ENCODE data around the gene CDK13. TPM values are rescaled to one million over a fixed set of nuclear protein-coding genes. Genes with fewer than 3 reads are reported as not detected.

The CDK13 gene
- total RNA-seq, 4 donors from 2014 or later, result 50.9 to 73.5 (median 63.5) TPM

GRCh38 chr7:40097728-40098127 is 147.7 kb downstream of the CDK13 start:
- no peak for TF ChIP-seq POLR2AphosphoS5 (IDR thresholded peaks at IDR 0.05)
- TF ChIP-seq EP300 (IDR thresholded peaks at IDR 0.05), result no peak
- TF ChIP-seq CTCF (IDR thresholded peaks at IDR 0.05), result no peak
- TF ChIP-seq POLR2A (IDR thresholded peaks at IDR 0.05; ENCODE audit: low read depth), result no peak

GRCh38 chr7:40098810-40099209 is 148.8 kb downstream of the CDK13 start:
- H3K4me3 ChIP-seq, result no peak overlapping the region
- intact Hi-C loops (cut with DNase I), result no loop called here
- peaks cover 11 to 21% (median 16%) of the 10 kb centered on the region in 4 donors for H3K36me3 ChIP-seq
- no peak for TF ChIP-seq CTCF (IDR thresholded peaks at IDR 0.05)
- no peak for TF ChIP-seq POLR2A (IDR thresholded peaks at IDR 0.05; ENCODE audit: low read depth)
- TF ChIP-seq EP300 (IDR thresholded peaks at IDR 0.05), result no peak
- no peak for TF ChIP-seq POLR2AphosphoS5 (IDR thresholded peaks at IDR 0.05)
- no peak overlapping the region for H3K27ac ChIP-seq (replicated peaks in 1 of 4)
- H3K9me3 ChIP-seq, result no peaks in the 10 kb centered on the region
- H3K27me3 ChIP-seq, result no peaks in the 10 kb centered on the region
- H3K4me1 ChIP-seq, result peaks cover 6 to 36% (median 28%) of the 10 kb centered on the region in 4 donors
- DNase-seq (ENCODE audit: extremely low spot score), result no peak

More at GRCh38 chr7:40097728-40098127, 147.7 kb downstream of the CDK13 start:
- no peak overlapping the region for H3K4me3 ChIP-seq
- peaks cover 6 to 47% (median 39%) of the 10 kb centered on the region in 4 donors for H3K4me1 ChIP-seq
- peak overlapping the region in 1 of 4 donors; percentile 3 for H3K27ac ChIP-seq (replicated peaks in 1 of 4)
- H3K9me3 ChIP-seq, result no peaks in the 10 kb centered on the region
- H3K36me3 ChIP-seq, result peaks cover 11 to 31% (median 25%) of the 10 kb centered on the region in 4 donors
- no peaks in the 10 kb centered on the region for H3K27me3 ChIP-seq
- intact Hi-C loops (cut with DNase I), result no loop called here
- DNase-seq (ENCODE audit: extremely low spot score), result no peak
- 80% methylated on average over 2 of the region's 2 CpGs for WGBS

- intact Hi-C loops (cut with DNase I), result no loop called here
- Histone ChIP-seq H3K27ac (replicated peaks in 1 of 4) (no peak overlapping the region), H3K4me1 (peaks cover 6 to 27% (median 21%) of the 10 kb centered on the region in 4 donors), H3K27me3 (no peaks in the 10 kb centered on the region), H3K36me3 (peaks cover under 1 to 10% (median 6%) of the 10 kb centered on the region in 4 donors), H3K9me3 (no peaks in the 10 kb centered on the region), H3K4me3 (no peak overlapping the region)
- 91% methylated on average over 4 of the region's 4 CpGs for WGBS
- TF ChIP-seq POLR2AphosphoS5 (IDR thresholded peaks at IDR 0.05) (no peak), EP300 (IDR thresholded peaks at IDR 0.05) (no peak), CTCF (IDR thresholded peaks at IDR 0.05) (no peak), POLR2A (IDR thresholded peaks at IDR 0.05; ENCODE audit: low read depth) (no peak)
- DNase-seq (ENCODE audit: extremely low spot score), result no peak
These were observed 149.8 kb downstream of the CDK13 start for GRCh38 chr7:40099837-40100236.

GRCh38 chr7:40101201-40101600 is 151.1 kb downstream of the CDK13 start:
- H3K9me3 ChIP-seq, result no peaks in the 10 kb centered on the region
- H3K27ac ChIP-seq (replicated peaks in 1 of 4), result no peak overlapping the region
- no peaks in the 10 kb centered on the region for H3K27me3 ChIP-seq
- intact Hi-C loops (cut with DNase I), result no loop called here
- H3K36me3 ChIP-seq, result no peaks in the 10 kb centered on the region
- H3K4me3 ChIP-seq, result no peak overlapping the region
- peaks cover 6 to 21% (median 20%) of the 10 kb centered on the region in 4 donors for H3K4me1 ChIP-seq
- WGBS, result 86% methylated on average over 3 of the region's 3 CpGs
- TF ChIP-seq CTCF (IDR thresholded peaks at IDR 0.05), result no peak
- no peak for TF ChIP-seq EP300 (IDR thresholded peaks at IDR 0.05)
- no peak for TF ChIP-seq POLR2A (IDR thresholded peaks at IDR 0.05; ENCODE audit: low read depth)
- TF ChIP-seq POLR2AphosphoS5 (IDR thresholded peaks at IDR 0.05), result no peak
- no peak for DNase-seq (ENCODE audit: extremely low spot score)

GRCh38 chr7:40102897-40103296 is 152.8 kb downstream of the CDK13 start:
- no peak for DNase-seq (ENCODE audit: extremely low spot score)
- intact Hi-C loops (cut with DNase I), result no loop called here
- H3K4me3 ChIP-seq, result no peak overlapping the region
- no peaks in the 10 kb centered on the region for H3K36me3 ChIP-seq
- 95% methylated on average over 2 of the region's 2 CpGs for WGBS
- H3K27me3 ChIP-seq, result no peaks in the 10 kb centered on the region
- H3K27ac ChIP-seq (replicated peaks in 1 of 4), result no peak overlapping the region
- H3K9me3 ChIP-seq, result no peaks in the 10 kb centered on the region
- H3K4me1 ChIP-seq, result peaks cover 6 to 13% (median 12%) of the 10 kb centered on the region in 4 donors
- TF ChIP-seq POLR2AphosphoS5 (IDR thresholded peaks at IDR 0.05) (no peak), EP300 (IDR thresholded peaks at IDR 0.05) (no peak), CTCF (IDR thresholded peaks at IDR 0.05) (no peak), POLR2A (IDR thresholded peaks at IDR 0.05; ENCODE audit: low read depth) (no peak)
